Mucosa of gallbladder (tissue), 1 donor: ENCODE measurements around the gene CAPRIN1. TPM values are rescaled to one million over a fixed set of nuclear protein-coding genes. Genes with fewer than 3 reads are reported as not detected.

Experiments
- DNase-seq: peaks from one replicate; pipeline ENCODE4 v3.0.0-alpha.2; 2020; ENCODE audit warnings: low spot score
- total RNA-seq: library from RNA; stranded (reverse); gene quantifications from one replicate; pipeline ENCODE4 v1.2.1, GENCODE V29; 2021
- donor health status: DM: no; HTN: no; CAD: no.

Gene CAPRIN1
- total RNA-seq, 1 donor from 2014 or later, result 204 TPM

DNA sequence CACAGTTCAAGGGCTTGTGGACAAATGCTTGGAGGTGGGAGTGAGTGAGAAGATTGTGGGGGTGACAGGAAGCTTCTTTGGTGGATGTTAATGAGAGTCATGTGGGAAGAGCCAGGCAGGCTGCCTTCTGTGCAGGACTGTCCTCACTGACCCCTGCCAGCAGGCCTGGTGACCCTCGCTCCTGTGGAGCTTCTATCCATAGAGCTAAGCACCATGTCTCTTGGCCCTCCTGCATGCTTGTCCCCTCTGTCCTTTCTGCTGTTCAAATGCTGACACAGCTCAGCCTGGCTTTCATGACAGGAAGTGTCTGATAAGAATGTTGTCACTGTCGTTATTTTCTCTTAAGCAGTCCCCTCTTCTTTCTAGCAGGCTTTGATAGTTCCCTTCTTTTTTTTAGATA lies 91.5 kb downstream of the CAPRIN1 start:
- DNase-seq, result no peak

DNA sequence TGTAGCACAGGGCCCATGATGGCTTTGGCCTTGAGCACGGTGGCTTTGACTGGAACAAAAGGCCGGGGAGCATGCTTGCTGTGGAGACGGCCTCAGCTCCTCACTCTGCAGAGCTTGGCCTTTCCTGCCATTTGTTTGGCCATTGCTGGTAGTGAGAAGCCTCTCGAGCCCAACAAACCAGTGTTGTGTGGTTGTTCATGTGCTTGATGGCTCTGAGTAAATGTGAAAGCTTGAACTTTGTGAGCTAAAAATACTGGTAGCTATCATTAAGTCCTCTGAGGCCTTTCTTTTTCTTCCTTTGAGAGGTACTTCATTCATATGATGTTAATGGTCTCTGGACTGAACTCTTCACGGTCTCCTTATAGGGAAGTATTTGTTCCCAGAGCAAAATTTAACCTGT lies 93.5 kb downstream of the CAPRIN1 start:
- no peak for DNase-seq

DNA sequence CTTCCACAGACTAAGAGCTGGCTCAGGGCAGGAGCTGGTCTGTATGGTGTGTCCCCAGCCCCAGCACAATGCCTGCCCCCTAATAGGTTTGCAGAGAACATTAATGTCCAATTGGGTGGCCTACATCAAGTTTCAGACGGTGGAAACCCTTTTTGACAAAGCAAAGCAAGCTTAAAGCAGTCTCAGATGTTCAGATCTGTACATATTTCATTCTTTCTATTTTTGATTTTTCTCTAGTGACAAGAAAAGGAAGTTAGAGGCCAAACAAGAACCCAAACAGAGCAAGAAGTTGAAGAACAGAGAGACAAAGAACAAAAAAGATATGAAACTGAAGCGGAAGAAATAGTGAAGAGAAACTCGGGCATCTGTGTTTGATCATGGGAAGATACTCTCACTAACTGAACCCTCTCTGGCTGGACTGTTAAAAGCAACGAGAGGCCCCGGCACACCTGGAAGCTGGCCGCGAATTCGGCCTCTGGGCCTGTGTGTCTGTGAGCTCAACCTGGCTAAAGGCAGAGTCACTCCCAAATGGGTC lies 94.4 kb downstream of the CAPRIN1 start:
- no peak for DNase-seq

DNA sequence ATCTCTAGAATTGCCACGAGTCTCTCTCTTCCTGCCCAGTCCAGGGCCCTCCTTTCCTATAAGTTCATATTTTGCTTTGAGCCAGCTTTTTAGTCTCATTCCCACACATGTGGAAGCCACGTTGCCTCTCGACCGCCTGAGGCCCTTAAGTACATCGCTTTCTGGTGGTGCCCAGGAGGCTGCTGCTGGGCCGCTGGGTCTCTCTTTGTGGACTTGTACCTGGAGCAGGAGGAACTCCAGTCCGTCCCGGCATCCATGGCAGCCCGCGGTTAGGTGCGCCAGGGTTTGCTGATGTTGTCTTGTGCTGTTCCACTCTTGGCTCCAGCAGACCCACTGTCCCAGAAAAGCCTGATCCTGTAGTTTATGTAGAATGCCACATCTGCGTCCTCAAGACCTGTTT lies 94.9 kb downstream of the CAPRIN1 start:
- DNase-seq, result no peak

DNA sequence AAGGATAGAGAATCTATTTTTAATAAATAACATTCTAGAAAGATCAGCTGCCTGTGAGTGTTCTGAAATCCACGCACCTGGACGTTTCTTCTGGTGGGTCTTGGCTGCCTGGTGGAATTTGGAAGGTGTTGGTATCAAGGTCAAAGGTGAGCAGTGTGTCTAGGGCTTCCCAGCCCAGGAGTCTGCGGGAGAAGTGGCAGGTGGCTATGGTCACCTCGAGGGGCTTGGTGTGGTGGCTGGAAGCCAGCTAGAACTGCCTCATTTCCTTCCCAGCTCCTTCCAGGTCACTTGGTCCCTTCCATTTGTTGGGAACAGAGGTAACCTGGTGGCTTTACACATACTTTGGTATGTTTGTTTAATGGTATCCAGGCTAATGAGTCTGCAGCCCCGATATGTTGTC lies 95.3 kb downstream of the CAPRIN1 start:
- DNase-seq, result no peak

DNA sequence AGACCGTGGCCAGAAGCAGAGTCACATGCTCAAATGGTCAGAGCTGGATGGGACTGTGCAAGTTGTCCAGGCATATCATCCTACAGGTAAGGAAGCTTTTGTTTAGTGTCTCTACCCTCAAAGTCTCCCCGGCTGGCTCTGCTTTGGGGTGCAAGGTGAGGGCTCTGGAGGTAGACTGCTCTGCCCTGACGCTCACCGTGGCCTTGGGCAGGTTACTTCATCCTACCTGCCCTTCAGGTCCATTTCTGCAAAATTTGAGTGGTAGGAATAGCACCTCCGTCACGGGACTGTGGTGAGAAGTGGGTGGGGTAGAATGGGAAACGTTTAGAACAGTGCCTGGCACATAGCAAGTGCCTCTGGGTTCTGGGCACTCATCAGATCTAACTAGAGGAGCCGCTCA lies 96.0 kb downstream of the CAPRIN1 start:
- no peak for DNase-seq

DNA sequence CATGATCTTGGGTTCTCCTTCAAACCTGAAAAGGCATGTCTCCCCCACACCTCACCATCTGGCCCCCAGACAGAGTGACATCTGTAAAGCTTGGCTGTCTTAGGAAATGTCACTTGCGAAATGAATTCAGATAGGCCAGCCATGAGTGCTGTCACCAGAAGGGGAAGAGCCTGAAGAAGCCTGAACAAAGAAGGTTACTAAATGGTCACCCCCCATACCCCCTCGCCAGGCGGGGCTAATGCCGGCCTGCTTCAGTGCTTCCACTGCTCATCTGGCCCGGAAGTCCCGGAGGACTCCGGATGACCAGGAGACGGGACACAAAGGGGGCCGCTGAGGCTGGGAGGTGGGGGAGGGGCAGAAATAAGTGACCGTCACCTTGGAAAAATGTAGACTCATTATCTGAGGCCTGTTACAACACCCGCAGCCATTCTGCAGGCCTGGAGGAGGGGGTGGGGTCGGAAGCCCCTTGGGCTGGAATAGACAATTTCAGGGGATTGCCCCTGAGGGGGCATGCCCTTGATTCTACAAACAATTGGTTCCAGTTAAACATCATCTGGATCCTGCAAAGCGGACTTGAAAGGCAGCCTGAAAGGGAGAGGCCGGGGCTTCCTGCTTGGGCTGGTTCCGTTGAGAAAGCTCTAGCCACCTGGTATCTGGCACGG lies 97.1 kb downstream of the CAPRIN1 start:
- no peak for DNase-seq

DNA sequence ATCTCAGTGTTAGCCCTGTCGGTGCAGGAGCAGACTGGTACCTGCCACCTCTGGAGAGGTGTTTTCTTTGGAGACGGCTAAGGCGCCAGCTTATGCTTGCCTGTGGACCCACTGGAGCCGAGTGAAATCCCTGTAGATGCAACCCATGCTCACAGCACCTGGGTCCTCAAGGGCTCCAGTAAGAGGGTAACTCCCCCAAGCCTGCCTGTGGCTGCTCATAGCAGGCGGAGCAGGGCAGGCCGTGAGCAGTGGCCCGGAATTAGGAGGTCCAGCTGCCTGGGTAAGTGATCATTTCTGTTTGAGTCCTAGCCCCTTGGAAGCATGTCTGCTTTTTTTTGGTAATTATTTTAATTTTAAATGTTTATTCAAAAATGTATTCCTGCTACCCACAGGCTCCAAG lies 97.7 kb downstream of the CAPRIN1 start:
- no peak for DNase-seq

DNA sequence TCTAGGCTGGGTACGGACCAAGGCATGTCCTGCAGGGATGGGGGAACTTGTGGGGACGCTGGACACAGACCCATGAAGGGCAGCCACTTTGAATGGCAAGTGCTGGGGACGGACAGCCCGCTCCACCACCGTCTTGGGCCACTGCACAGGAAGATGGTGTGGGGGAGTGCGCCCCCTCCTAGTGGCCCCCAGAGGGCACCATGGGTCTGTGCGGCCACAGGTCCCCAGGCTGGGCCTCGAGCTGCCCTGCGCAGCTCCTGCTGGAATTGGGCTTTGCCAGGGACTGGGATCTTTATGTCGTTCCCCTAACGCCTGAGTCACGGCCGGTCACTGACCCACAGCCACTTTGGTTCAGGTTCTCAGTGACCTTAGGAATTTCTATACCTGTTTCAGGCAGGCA lies 98.3 kb downstream of the CAPRIN1 start:
- DNase-seq, result no peak

DNA sequence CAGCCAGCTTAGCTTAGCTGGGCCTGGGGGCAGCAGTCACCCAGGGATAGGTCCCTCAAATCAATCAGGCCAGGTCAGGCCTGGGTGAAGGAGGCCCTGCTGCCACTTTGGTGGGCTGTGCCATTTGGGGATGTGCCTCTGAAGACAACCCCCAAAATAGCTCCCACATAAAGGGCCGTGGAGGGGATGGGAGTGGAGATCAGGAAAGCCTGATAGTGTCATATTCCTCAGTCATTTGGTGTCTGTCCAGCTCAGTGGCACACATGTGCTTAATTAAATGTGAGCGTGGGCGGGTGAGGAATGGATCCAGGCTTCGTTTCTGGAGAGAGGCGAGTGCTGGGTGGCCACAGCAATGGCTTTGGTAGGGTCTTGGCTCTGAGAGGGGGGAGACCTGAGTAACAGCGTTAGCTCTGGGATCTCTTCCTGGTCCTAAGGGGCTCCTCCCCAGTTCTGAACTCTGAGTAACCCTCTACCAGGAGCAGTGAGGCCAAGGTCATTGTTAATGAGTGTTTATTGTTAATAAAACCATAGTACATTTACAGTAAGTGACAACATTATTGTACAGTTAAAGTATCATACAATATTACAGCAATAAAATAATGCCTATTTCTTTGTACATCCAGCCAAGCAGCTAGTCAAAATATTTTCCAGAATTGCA lies 99.1 kb downstream of the CAPRIN1 start:
- DNase-seq, result no peak

Other genes starting within 250 kb of the CAPRIN1 start
- 26.8 TPM for gene LMO2, start 159.7 kb upstream of the CAPRIN1 start, total RNA-seq
- 31.6 TPM for gene NAT10, start 53.9 kb downstream of the CAPRIN1 start, total RNA-seq